ENCODE results near the gene PPP1R14B. TPM values are rescaled to one million over a fixed set of nuclear protein-coding genes. Genes with fewer than 3 reads are reported as not detected.
A peak's percentile ranks its signal among the peaks of the same experiment; 100 is the strongest.

PPP1R14B gene
- total and polyA plus RNA-seq, 2 donors (not counting 3 experiments of a cell fraction or from before 2014, with no cell fraction given), result 308 to 431 TPM

DNA sequence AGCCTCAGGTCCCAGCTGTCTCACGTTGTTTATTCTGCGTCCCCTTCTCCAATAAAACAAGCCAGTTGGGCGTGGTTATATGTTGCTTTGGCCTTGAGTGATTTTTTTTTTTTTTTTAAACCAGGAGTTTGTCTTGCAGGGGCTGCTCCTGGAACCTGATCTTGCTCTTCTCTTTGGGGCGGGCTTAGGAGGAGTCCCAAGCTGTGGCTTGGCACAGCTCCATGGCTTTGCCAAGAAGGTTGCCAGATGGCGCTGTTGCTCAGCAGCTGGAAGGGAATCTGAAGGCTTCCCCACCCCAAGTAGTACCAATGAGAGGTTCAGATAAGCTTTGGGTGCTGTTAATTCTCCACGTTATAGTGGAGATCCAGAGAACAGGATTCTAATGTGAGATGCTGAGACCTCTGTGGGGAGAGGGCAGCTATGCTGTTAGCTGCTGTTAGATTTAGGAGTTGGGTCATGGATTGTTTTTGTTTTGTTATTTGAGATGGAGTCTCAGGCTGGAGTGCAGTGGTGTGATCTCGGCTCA lies 42.2 kb downstream of the PPP1R14B start:
- BruUV-seq (replicated peaks), result no TSS peak
- Histone ChIP-seq H3K27me3 (ENCODE audit: control insufficient read depth in 2 of 2, insufficient read depth in 2 of 2, low read length in 2 of 2) (no peaks in the 10 kb centered on the region), H3K79me2 (ENCODE audit: control insufficient read depth, insufficient read depth, low read length) (peaks cover 12% of the 10 kb centered on the region), H3K36me3 (ENCODE audit: control insufficient read depth in 2 of 2, extremely low read depth in 1 of 2, insufficient read depth in 2 of 2, low read length in 2 of 2) (peaks cover 14 to 32% of the 10 kb centered on the region in 2 experiments), H3K9me1 (replicated peaks; ENCODE audit: control insufficient read depth, extremely low read depth, insufficient read depth, low read length) (no peaks in the 10 kb centered on the region), H3K9ac (replicated peaks; ENCODE audit: extremely low read depth, insufficient read depth, low read length) (no peak overlapping the region), H3K4me3 (replicated peaks in 1 of 3; ENCODE audit: insufficient read depth in 1 of 3, low read depth in 1 of 3, low read length in 3 of 3) (no peak overlapping the region), H4K20me1 (replicated peaks; ENCODE audit: control insufficient read depth, extremely low read depth, insufficient read depth, low read length) (no peaks in the 10 kb centered on the region), H3K4me2 (ENCODE audit: insufficient read depth, low read length) (no peak overlapping the region), H3K4me1 (ENCODE audit: control insufficient read depth, extremely low read depth, insufficient read depth, low read length) (peaks cover 34% of the 10 kb centered on the region), H3K27ac (ENCODE audit: insufficient read depth, low read depth, low read length) (no peak overlapping the region), H2AFZ (ENCODE audit: low read depth, low read length) (no peak overlapping the region), H3K9me3 (replicated peaks; ENCODE audit: control insufficient read depth, insufficient read depth, low read length) (no peaks in the 10 kb centered on the region)
- dilution Hi-C loops (cut with MboI; ENCODE audit: extremely low pct_ligation_motif_present, low sequenced_read_pairs), result no loop called here
- DNase-seq (ENCODE audit: low read depth, low spot score), result peak; percentile 90
- ChIA-PET CTCF (interaction anchor here (0.6 to 11.5 kb wide), 38 partner anchors 8 to 450 kb away, joined by 3 to 413 read pairs (median 7); partner anchors contain the start of genes BAD, CATSPERZ, DNAJC4 and ESRRA), POLR2A (interaction anchor here (0.6 to 1.2 kb wide), 5 partner anchors 19 to 1318 kb away, joined by 3 to 4 read pairs (median 3); partner anchors contain the start of gene STIP1)
- intact Hi-C loops (cut with micrococcal nuclease), result loop anchor here (1.0 kb wide), 2 partner anchors 66 to 97 kb away; no protein-coding TSS in a partner anchor
- FAIRE-seq, result peak; percentile 95
- TF ChIP-seq POLR2AphosphoS5 (IDR thresholded peaks at IDR 0.05; ENCODE audit: insufficient read depth, low read depth, low read length) (peak; percentile 70), JUN (IDR thresholded peaks at IDR 0.05; ENCODE audit: borderline replicate concordance, insufficient read depth, insufficient read length, low read depth) (no peak), GATA2 (IDR thresholded peaks at IDR 0.05; ENCODE audit: insufficient read depth, insufficient read length, low read depth, low read length) (no peak), POLR2A (IDR thresholded peaks at IDR 0.05; ENCODE audit: low read depth, low read length) (peak; percentile 27), MAX (IDR thresholded peaks at IDR 0.05; ENCODE audit: insufficient read depth, insufficient read length) (no peak), CTCF (IDR thresholded peaks at IDR 0.05; ENCODE audit: extremely low read depth in 1 of 2, insufficient read depth in 1 of 2, low read depth in 1 of 2, low read length in 2 of 2) (peak; percentile 82 to 84), MYC (IDR thresholded peaks at IDR 0.05; ENCODE audit: low read depth, low read length) (no peak)
